ENCODE measurements around the gene LRRC1. TPM values are rescaled to one million over a fixed set of nuclear protein-coding genes. Genes with fewer than 3 reads are reported as not detected.

The LRRC1 gene
- total and polyA plus RNA-seq, 2 of the 13 experiments (the other 11 are each of a cell fraction or from before 2014, with no cell fraction given) = 15.6 to 27.7 TPM

GRCh38 chr6:53956068-53956711 is 161.4 kb downstream of the LRRC1 start (continued):
- TF ChIP-seq ONECUT2 (CRISPR knock-in tag; IDR thresholded peaks at IDR 0.05) = no peak
- TF ChIP-seq THAP11 (CRISPR knock-in tag; IDR thresholded peaks at IDR 0.05) = peak; percentile 63
- TF ChIP-seq ZNF607 (CRISPR knock-in tag; IDR thresholded peaks at IDR 0.05; ENCODE audit: borderline replicate concordance) = no peak
- no peak for TF ChIP-seq ZBTB8A (CRISPR knock-in tag; IDR thresholded peaks at IDR 0.05; ENCODE audit: borderline replicate concordance, low read depth)
- no peak for TF ChIP-seq ZNF549 (CRISPR knock-in tag; IDR thresholded peaks at IDR 0.05)

DNA sequence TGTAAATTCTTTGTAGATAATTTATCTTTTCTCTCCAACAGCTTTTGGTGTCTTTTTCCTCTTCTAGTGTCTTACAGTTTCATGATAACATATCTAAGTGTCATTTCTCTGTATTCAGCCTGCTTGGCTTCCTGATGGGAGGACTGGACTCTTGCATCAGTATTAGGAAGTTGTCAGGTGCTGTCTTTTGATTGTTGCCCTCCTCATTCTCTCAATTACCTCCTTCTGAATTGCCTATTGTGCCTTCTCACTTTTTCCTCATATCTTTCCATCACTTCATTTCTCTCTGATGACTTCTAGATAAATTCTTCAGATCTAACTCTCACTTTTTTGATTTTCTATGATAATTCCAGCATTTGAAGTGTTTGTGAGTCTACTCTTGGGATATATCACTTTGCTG is 162.0 kb downstream of the LRRC1 start:
- H3K4me1 ChIP-seq (ENCODE audit: insufficient read depth, low read length) = no peaks in the 10 kb centered on the region
- ChIA-PET POLR2A (interaction anchor here (1.6 kb wide), 1 partner anchor 163 kb away, joined by 21 read pairs; the partner anchor contains the start of gene LRRC1), CTCF (ENCODE audit: low intra/inter-chr PET ratio, low total read pairs) (interaction anchor here (1.2 to 3.8 kb wide), 3 partner anchors 228 to 238 kb away, joined by 6 to 29 read pairs (median 13); no protein-coding TSS in a partner anchor)
- H2AFZ ChIP-seq (ENCODE audit: low read length) = no peak overlapping the region
- no peak overlapping the region for H3K4me2 ChIP-seq (ENCODE audit: low read depth, low read length)
- intact Hi-C loops (cut with micrococcal nuclease; ENCODE audit: unreplicated experiment) = loop anchor here (1.0 to 5.0 kb wide), 4 partner anchors 164 to 460 kb away; no protein-coding TSS in a partner anchor
- no peaks in the 10 kb centered on the region for H3K9me3 ChIP-seq (ENCODE audit: low read length)
- H3K27me3 ChIP-seq (ENCODE audit: control insufficient read depth in 1 of 2, insufficient read depth in 2 of 2, low read length in 2 of 2) = no peaks in the 10 kb centered on the region; a peak in 1 of 5 replicates
- H3K4me3 ChIP-seq (replicated peaks in 1 of 3; ENCODE audit: insufficient read depth in 1 of 3, low read depth in 2 of 3, low read length in 3 of 3) = no peak overlapping the region
- H3K27ac ChIP-seq (ENCODE audit: extremely low read length, insufficient read depth, low read length) = no peak overlapping the region
- H4K20me1 ChIP-seq (ENCODE audit: insufficient read depth, low read length) = no peaks in the 10 kb centered on the region
- FAIRE-seq (no peak), DNase-seq (ENCODE audit: low spot score) (no peak), ATAC-seq (no peak)
- H3K36me3 ChIP-seq (replicated peaks in 1 of 2; ENCODE audit: control insufficient read depth in 1 of 2, insufficient read depth in 2 of 2, low read length in 2 of 2) = no peaks in the 10 kb centered on the region
- no TSS peak for BruUV-seq (replicated peaks)
- no peaks in the 10 kb centered on the region for H3K79me2 ChIP-seq (ENCODE audit: insufficient read depth, low read length)
- H3K9ac ChIP-seq (ENCODE audit: insufficient read depth, low read depth, low read length) = no peak overlapping the region
- in situ Hi-C loops (cut with HindIII; ENCODE audit: extremely low pct_ligation_motif_present, low pct_unique_long_range_greater_than_20kb) = loop anchor here (5.0 to 10.0 kb wide), 3 partner anchors 165 to 462 kb away; no protein-coding TSS in a partner anchor
- TF ChIP-seq SRF (IDR thresholded peaks at IDR 0.05; ENCODE audit: low read depth, low read length) (no peak), ZNF317 (CRISPR knock-in tag; IDR thresholded peaks at IDR 0.05) (no peak), ZBTB46 (CRISPR knock-in tag; IDR thresholded peaks at IDR 0.05; ENCODE audit: borderline replicate concordance) (no peak), PHF5A (CRISPR knock-in tag; IDR thresholded peaks at IDR 0.05; ENCODE audit: low read depth, unreplicated experiment) (no peak), ZNF644 (CRISPR knock-in tag; IDR thresholded peaks at IDR 0.05; ENCODE audit: low read depth) (no peak), SNAPC2 (CRISPR knock-in tag; IDR thresholded peaks at IDR 0.05) (no peak), KLF15 (CRISPR knock-in tag; IDR thresholded peaks at IDR 0.05; ENCODE audit: borderline replicate concordance) (no peak), SNRNP70 (IDR thresholded peaks at IDR 0.05; ENCODE audit: low read depth, low read length) (no peak)
- TF ChIP-seq, protein P1, sequence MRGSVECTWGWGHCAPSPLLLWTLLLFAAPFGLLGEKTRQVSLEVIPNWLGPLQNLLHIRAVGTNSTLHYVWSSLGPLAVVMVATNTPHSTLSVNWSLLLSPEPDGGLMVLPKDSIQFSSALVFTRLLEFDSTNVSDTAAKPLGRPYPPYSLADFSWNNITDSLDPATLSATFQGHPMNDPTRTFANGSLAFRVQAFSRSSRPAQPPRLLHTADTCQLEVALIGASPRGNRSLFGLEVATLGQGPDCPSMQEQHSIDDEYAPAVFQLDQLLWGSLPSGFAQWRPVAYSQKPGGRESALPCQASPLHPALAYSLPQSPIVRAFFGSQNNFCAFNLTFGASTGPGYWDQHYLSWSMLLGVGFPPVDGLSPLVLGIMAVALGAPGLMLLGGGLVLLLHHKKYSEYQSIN (CRISPR knock-in tag; IDR thresholded peaks at IDR 0.05; ENCODE audit: borderline replicate concordance) = no peak
- TF ChIP-seq, protein P2, sequence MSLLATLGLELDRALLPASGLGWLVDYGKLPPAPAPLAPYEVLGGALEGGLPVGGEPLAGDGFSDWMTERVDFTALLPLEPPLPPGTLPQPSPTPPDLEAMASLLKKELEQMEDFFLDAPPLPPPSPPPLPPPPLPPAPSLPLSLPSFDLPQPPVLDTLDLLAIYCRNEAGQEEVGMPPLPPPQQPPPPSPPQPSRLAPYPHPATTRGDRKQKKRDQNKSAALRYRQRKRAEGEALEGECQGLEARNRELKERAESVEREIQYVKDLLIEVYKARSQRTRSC (CRISPR knock-in tag; IDR thresholded peaks at IDR 0.05; ENCODE audit: low read depth) = no peak

Measured in HepG2 (cell line).